Fibroblast of skin of right biceps (primary cell): ENCODE data around the gene NUDT17.
"Not testable (repeated sequence)": the region's sequence is repeated elsewhere in the genome, so short reads cannot be mapped to it uniquely, and the experiment has no call there.

Experiments used
- DNase-seq: peaks from one replicate; pipeline ENCODE4 v3.0.0-alpha.2; 2013

The NUDT17 gene

GRCh38 chr1:145845514-145846161 lies at the start of gene NUDT17:
Gene NUDT17 (plus strand): TSS chr1:145845630. CDS start chr1:145845641, 11 bp downstream.
- peak; percentile 77 for DNase-seq

- DNase-seq = no peak
Measured at GRCh38 chr1:145796753-145797152, 48.7 kb upstream of the NUDT17 start.

- DNase-seq = no peak
Measured at GRCh38 chr1:145799806-145800205, 45.6 kb upstream of the NUDT17 start.

- DNase-seq = no peak
Measured at GRCh38 chr1:145804235-145805045, 41.0 kb upstream of the NUDT17 start.

- no peak for DNase-seq
Measured at GRCh38 chr1:145805057-145805456, 40.4 kb upstream of the NUDT17 start.

GRCh38 chr1:145806408-145806807 lies 39.0 kb upstream of the NUDT17 start:
- no peak for DNase-seq

GRCh38 chr1:145806844-145807243 lies 38.6 kb upstream of the NUDT17 start:
- no peak for DNase-seq

GRCh38 chr1:145812977-145813810 lies 32.2 kb upstream of the NUDT17 start:
- not testable (repeated sequence) for DNase-seq

GRCh38 chr1:145818095-145818494 lies 27.3 kb upstream of the NUDT17 start:
- peak; percentile 83 for DNase-seq

GRCh38 chr1:145822779-145823331 lies 22.6 kb upstream of the NUDT17 start:
- DNase-seq = not testable (repeated sequence)

GRCh38 chr1:145823565-145824498 lies 21.6 kb upstream of the NUDT17 start, which contains the start of the genes POLR3C and RNF115:
Gene POLR3C (plus strand): TSS chr1:145824200. CDS start chr1:145825777, 1,577 bp downstream.
Gene RNF115 (minus strand): TSS chr1:145824095. CDS start chr1:145823873, 222 bp downstream.
- DNase-seq = peak; percentile 94

GRCh38 chr1:145824499-145824842 lies 21.0 kb upstream of the NUDT17 start:
- no peak for DNase-seq

- no peak for DNase-seq
Measured at GRCh38 chr1:145826030-145826429, 19.4 kb upstream of the NUDT17 start.

- DNase-seq = no peak
Measured at GRCh38 chr1:145827966-145828365, 17.5 kb upstream of the NUDT17 start.

GRCh38 chr1:145828367-145829026 lies 16.9 kb upstream of the NUDT17 start:
- DNase-seq = no peak

GRCh38 chr1:145830810-145831209 lies 14.6 kb upstream of the NUDT17 start:
- not testable (repeated sequence) for DNase-seq

GRCh38 chr1:145837656-145838055 lies 7.8 kb upstream of the NUDT17 start:
- no peak for DNase-seq

GRCh38 chr1:145843031-145843430 lies 2.4 kb upstream of the NUDT17 start:
- no peak for DNase-seq

GRCh38 chr1:145845144-145845513 lies 301 bp upstream of the NUDT17 start:
- DNase-seq = no peak

- DNase-seq = peak; percentile 42
Measured at GRCh38 chr1:145846201-145846612, 777 bp downstream of the NUDT17 start.

GRCh38 chr1:145847827-145848226 lies 2.4 kb downstream of the NUDT17 start:
- DNase-seq = no peak
